Measurements from ENCODE around the gene PTPRN2. TPM values are rescaled to one million over a fixed set of nuclear protein-coding genes. Genes with fewer than 3 reads are reported as not detected.
"Not testable (repeated sequence)": the region's sequence is repeated elsewhere in the genome, so short reads cannot be mapped to it uniquely, and the experiment has no call there.

PTPRN2 gene
- polyA plus RNA-seq, 1 of the 3 experiments (the other 2 are of a cell fraction) = 4.0 TPM

DNA sequence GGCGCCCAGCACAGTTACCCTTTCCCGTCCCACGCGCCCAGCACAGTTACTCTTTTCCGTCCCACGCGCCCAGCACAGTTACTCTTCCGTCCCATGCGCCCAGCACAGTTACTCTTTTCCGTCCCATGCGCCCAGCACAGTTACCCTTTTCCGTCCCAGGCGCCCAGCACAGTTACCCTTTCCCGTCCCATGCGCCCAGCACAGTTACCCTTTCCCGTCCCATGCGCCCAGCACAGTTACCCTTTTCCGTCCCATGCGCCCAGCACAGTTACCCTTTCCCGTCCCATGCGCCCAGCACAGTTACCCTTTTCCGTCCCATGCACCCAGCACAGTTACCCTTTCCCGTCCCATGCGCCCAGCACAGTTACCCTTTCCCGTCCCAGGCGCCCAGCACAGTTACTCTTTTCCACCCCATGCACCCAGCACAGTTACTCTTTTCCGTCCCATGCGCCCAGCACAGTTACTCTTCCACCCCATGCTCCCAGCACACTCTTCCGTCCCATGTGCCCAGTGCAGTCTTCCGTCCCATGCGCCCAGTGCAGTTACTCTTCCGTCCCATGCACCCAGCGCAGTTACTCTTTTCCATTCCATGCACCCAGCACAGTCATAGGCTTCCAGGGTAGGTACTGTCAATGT is 853.7 kb downstream of the PTPRN2 start:
- WGBS (ENCODE audit: low lambda C conversion rate) = 84% methylated on average over 33 of the region's 33 CpGs
- POLR2A ChIA-PET, H3K9me3 ChIP-seq: not testable (repeated sequence)

GRCh38 chr7:157731126-157731525 is 856.5 kb downstream of the PTPRN2 start:
- peaks cover 0 to 7% of the 10 kb centered on the region in 2 experiments; a peak in 1 of 4 replicates for H3K4me1 ChIP-seq (ENCODE audit: control insufficient read depth in 1 of 2, insufficient read depth in 2 of 2, low read depth in 1 of 2, low read length in 1 of 2)
- H3K9me3 ChIP-seq = no peaks in the 10 kb centered on the region
- CTCF ChIA-PET = interaction anchor here (1.0 kb wide), 1 partner anchor 12 kb away, joined by 4 read pairs; no protein-coding TSS in a partner anchor
- POLR2A ChIA-PET = no interaction called here
- H2AFZ ChIP-seq (ENCODE audit: low read depth) = no peak overlapping the region
- no peaks in the 10 kb centered on the region for H3K36me3 ChIP-seq (replicated peaks in 1 of 2; ENCODE audit: control insufficient read depth in 1 of 2, insufficient read depth in 2 of 2, low read length in 1 of 2)
- no peak overlapping the region for H3K9ac ChIP-seq
- whole genome bisulfite sequencing (ENCODE audit: low lambda C conversion rate) = 65% methylated on average over 13 of the region's 13 CpGs
- H3K4me3 ChIP-seq (ENCODE audit: low read depth in 2 of 2, low read length in 1 of 2) = no peak overlapping the region
- no peaks in the 10 kb centered on the region for H3K9me2 ChIP-seq
- no peaks in the 10 kb centered on the region for H3F3A ChIP-seq (replicated peaks; ENCODE audit: insufficient read depth)
- TF ChIP-seq ELF1 (IDR thresholded peaks at IDR 0.05) (no peak), TEAD4 (IDR thresholded peaks at IDR 0.05; ENCODE audit: borderline replicate concordance, insufficient read depth) (no peak), FOXJ3 (CRISPR knock-in tag; IDR thresholded peaks at IDR 0.05) (no peak), SMC3 (IDR thresholded peaks at IDR 0.05; ENCODE audit: low read depth, low read length) (no peak)
- TF ChIP-seq, protein P1, sequence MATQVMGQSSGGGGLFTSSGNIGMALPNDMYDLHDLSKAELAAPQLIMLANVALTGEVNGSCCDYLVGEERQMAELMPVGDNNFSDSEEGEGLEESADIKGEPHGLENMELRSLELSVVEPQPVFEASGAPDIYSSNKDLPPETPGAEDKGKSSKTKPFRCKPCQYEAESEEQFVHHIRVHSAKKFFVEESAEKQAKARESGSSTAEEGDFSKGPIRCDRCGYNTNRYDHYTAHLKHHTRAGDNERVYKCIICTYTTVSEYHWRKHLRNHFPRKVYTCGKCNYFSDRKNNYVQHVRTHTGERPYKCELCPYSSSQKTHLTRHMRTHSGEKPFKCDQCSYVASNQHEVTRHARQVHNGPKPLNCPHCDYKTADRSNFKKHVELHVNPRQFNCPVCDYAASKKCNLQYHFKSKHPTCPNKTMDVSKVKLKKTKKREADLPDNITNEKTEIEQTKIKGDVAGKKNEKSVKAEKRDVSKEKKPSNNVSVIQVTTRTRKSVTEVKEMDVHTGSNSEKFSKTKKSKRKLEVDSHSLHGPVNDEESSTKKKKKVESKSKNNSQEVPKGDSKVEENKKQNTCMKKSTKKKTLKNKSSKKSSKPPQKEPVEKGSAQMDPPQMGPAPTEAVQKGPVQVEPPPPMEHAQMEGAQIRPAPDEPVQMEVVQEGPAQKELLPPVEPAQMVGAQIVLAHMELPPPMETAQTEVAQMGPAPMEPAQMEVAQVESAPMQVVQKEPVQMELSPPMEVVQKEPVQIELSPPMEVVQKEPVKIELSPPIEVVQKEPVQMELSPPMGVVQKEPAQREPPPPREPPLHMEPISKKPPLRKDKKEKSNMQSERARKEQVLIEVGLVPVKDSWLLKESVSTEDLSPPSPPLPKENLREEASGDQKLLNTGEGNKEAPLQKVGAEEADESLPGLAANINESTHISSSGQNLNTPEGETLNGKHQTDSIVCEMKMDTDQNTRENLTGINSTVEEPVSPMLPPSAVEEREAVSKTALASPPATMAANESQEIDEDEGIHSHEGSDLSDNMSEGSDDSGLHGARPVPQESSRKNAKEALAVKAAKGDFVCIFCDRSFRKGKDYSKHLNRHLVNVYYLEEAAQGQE (IDR thresholded peaks at IDR 0.05; ENCODE audit: low read depth, low read length) = no peak
- H3K27ac ChIP-seq (ENCODE audit: low read depth in 2 of 2, low read length in 1 of 2) = no peak overlapping the region
- H3K79me2 ChIP-seq (ENCODE audit: insufficient read depth) = no peaks in the 10 kb centered on the region
- H3K27me3 ChIP-seq (ENCODE audit: insufficient read depth) = no peaks in the 10 kb centered on the region
- DNase-seq = no peak
- no peaks in the 10 kb centered on the region for H4K20me1 ChIP-seq (ENCODE audit: insufficient read depth)
- no peak overlapping the region for H3K4me2 ChIP-seq

More for the DNA sequence above, 853.7 kb downstream of the PTPRN2 start:
- H3F3A ChIP-seq (replicated peaks; ENCODE audit: insufficient read depth); H3K4me2 ChIP-seq; H3K4me1 ChIP-seq (ENCODE audit: control insufficient read depth in 1 of 2, insufficient read depth in 2 of 2, low read depth in 1 of 2, low read length in 1 of 2); H2AFZ ChIP-seq (ENCODE audit: low read depth); H3K79me2 ChIP-seq (ENCODE audit: insufficient read depth); H3K36me3 ChIP-seq (replicated peaks in 1 of 2; ENCODE audit: control insufficient read depth in 1 of 2, insufficient read depth in 2 of 2, low read length in 1 of 2); CTCF ChIA-PET; H3K27me3 ChIP-seq (ENCODE audit: insufficient read depth); H3K27ac ChIP-seq (ENCODE audit: low read depth in 2 of 2, low read length in 1 of 2); H4K20me1 ChIP-seq (ENCODE audit: insufficient read depth); H3K4me3 ChIP-seq (ENCODE audit: low read depth in 2 of 2, low read length in 1 of 2); H3K9ac ChIP-seq; H3K9me2 ChIP-seq; DNase-seq: not testable (repeated sequence)

DNA sequence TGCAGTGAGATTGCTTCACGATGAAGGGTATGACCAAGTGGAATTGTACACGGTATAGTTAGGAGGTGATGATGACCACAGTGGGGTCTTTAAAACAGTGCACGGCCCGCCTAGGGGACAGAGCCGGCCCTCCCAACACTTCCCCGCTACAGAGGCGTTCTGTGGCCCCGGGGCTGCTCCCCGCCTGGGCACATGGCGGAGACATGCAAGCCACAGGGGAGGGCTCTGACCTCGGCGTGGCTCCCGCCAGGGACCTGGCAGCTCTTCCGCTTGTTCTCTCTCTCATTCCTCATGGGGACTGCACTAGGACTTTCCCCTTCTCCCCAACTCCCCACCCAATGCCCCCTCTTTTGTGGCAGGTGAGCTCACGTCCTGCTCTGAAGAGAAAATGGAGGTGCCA is 857.0 kb downstream of the PTPRN2 start:
- Histone ChIP-seq H3K4me1 (ENCODE audit: control insufficient read depth in 1 of 2, insufficient read depth in 2 of 2, low read depth in 1 of 2, low read length in 1 of 2) (peaks cover 0 to 7% of the 10 kb centered on the region in 2 experiments; a peak in 1 of 4 replicates), H3K27ac (ENCODE audit: low read depth in 2 of 2, low read length in 1 of 2) (no peak overlapping the region), H3K9me2 (no peaks in the 10 kb centered on the region), H3K9ac (no peak overlapping the region), H3K9me3 (no peaks in the 10 kb centered on the region), H3K4me2 (no peak overlapping the region), H2AFZ (ENCODE audit: low read depth) (no peak overlapping the region), H3K36me3 (replicated peaks in 1 of 2; ENCODE audit: control insufficient read depth in 1 of 2, insufficient read depth in 2 of 2, low read length in 1 of 2) (no peaks in the 10 kb centered on the region), H4K20me1 (ENCODE audit: insufficient read depth) (no peaks in the 10 kb centered on the region), H3F3A (replicated peaks; ENCODE audit: insufficient read depth) (no peaks in the 10 kb centered on the region), H3K27me3 (ENCODE audit: insufficient read depth) (no peaks in the 10 kb centered on the region), H3K79me2 (ENCODE audit: insufficient read depth) (no peaks in the 10 kb centered on the region), H3K4me3 (ENCODE audit: low read depth in 2 of 2, low read length in 1 of 2) (no peak overlapping the region)
- CTCF ChIA-PET = interaction anchor here (0.6 to 1.0 kb wide), 3 partner anchors 12 to 677 kb away, joined by 3 to 4 read pairs (median 3); no protein-coding TSS in a partner anchor
- DNase-seq = no peak
- no peak for TF ChIP-seq IRF3 (IDR thresholded peaks at IDR 0.05; ENCODE audit: low read depth, low read length)
- TF ChIP-seq, protein P2, sequence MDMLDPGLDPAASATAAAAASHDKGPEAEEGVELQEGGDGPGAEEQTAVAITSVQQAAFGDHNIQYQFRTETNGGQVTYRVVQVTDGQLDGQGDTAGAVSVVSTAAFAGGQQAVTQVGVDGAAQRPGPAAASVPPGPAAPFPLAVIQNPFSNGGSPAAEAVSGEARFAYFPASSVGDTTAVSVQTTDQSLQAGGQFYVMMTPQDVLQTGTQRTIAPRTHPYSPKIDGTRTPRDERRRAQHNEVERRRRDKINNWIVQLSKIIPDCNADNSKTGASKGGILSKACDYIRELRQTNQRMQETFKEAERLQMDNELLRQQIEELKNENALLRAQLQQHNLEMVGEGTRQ (IDR thresholded peaks at IDR 0.05; ENCODE audit: borderline replicate concordance, low read depth, low read length) = no peak
- no peak for TF ChIP-seq FOXJ3 (CRISPR knock-in tag; IDR thresholded peaks at IDR 0.05)
- TF ChIP-seq JUND (IDR thresholded peaks at IDR 0.05) = no peak
- TF ChIP-seq NFIC (IDR thresholded peaks at IDR 0.05; ENCODE audit: borderline replicate concordance) = no peak
- no peak for TF ChIP-seq TCF12 (IDR thresholded peaks at IDR 0.05)
- TF ChIP-seq CHD2 (IDR thresholded peaks at IDR 0.05; ENCODE audit: low read length, partially characterized antibody) = no peak
- TF ChIP-seq RCOR1 (IDR thresholded peaks at IDR 0.05; ENCODE audit: low read length) = no peak
- POLR2A ChIA-PET = no interaction called here
- 57% methylated on average over 9 of the region's 15 CpGs for WGBS (ENCODE audit: low lambda C conversion rate)
